Mesendoderm (in vitro differentiated cells): ENCODE measurements around the gene TXNL1.

ENCODE experiments used
- DNase-seq: peaks from one replicate; pipeline ENCODE4 v3.0.0; 2013
- H2AK5ac ChIP-seq: 2 replicates; pipeline ENCODE4 v1.6.1; 2013; ENCODE audit warnings: low read length, inconsistent platforms
- H2BK120ac ChIP-seq: 2 replicates; pipeline ENCODE4 v1.6.1; 2013; ENCODE audit warnings: low read depth, mild to moderate bottlenecking, low read length, moderate library complexity, mixed read lengths
- H2BK15ac ChIP-seq: replicated peaks from 2 replicates; pipeline ENCODE4 v1.6.1; 2013; ENCODE audit warnings: low read depth, mild to moderate bottlenecking, moderate library complexity
- H2BK5ac ChIP-seq: 2 replicates; pipeline ENCODE4 v1.6.1; 2013; ENCODE audit warnings: low read length, inconsistent platforms
- H3K18ac ChIP-seq: 2 replicates; pipeline ENCODE4 v1.6.1; 2013; ENCODE audit warnings: mild to moderate bottlenecking, low read length, mixed read lengths
- H3K23ac ChIP-seq: one replicate; pipeline ENCODE4 v1.6.1; 2013; ENCODE audit warnings: low read length
- H3K27ac ChIP-seq: 2 replicates; pipeline ENCODE4 v1.5.1; 2013; ENCODE audit warnings: low read depth, mild to moderate bottlenecking, inconsistent platforms, low read length, moderate library complexity
- H3K27me3 ChIP-seq: 2 replicates; pipeline ENCODE4 v1.6.1; 2013; ENCODE audit warnings: low read length, control low read depth, mild to moderate bottlenecking, inconsistent platforms; ENCODE audit not compliant: insufficient read depth, poor library complexity
- H3K36me3 ChIP-seq: 2 replicates; pipeline ENCODE4 v1.6.1; 2013; ENCODE audit warnings: low read length, inconsistent platforms; ENCODE audit not compliant: control insufficient read depth, insufficient read depth
- H3K4ac ChIP-seq: one replicate; pipeline ENCODE4 v1.6.1; 2013; ENCODE audit warnings: low read depth, mild to moderate bottlenecking, low read length, moderate library complexity
- H3K4me1 ChIP-seq: 2 replicates; pipeline ENCODE4 v1.6.1; 2013; ENCODE audit warnings: low read depth, low read length, inconsistent platforms; ENCODE audit not compliant: control insufficient read depth
- H3K4me2 ChIP-seq: 2 replicates; pipeline ENCODE4 v1.6.1; 2013; ENCODE audit warnings: low read length
- H3K4me3 ChIP-seq: 2 replicates; pipeline ENCODE4 v1.5.1; 2013; ENCODE audit warnings: mild to moderate bottlenecking, low read length
- H3K56ac ChIP-seq: one replicate; pipeline ENCODE4 v1.6.1; 2013; ENCODE audit warnings: low read length
- H3K79me1 ChIP-seq: 2 replicates; pipeline ENCODE4 v1.6.1; 2013; ENCODE audit warnings: low read length, inconsistent platforms
- H3K79me2 ChIP-seq: 2 replicates; pipeline ENCODE4 v1.6.1; 2013; ENCODE audit warnings: mild to moderate bottlenecking, low read length; ENCODE audit not compliant: control insufficient read depth, insufficient read depth
- H3K9ac ChIP-seq: 2 replicates; pipeline ENCODE4 v1.6.1; 2013; ENCODE audit warnings: low read length, inconsistent platforms
- H4K5ac ChIP-seq: one replicate; pipeline ENCODE4 v1.6.1; 2013; ENCODE audit warnings: low read length
- H4K8ac ChIP-seq: one replicate; pipeline ENCODE4 v1.6.1; 2013; ENCODE audit warnings: low read depth, mild to moderate bottlenecking, control low read depth, low read length, moderate library complexity
- WGBS: extraction: QIAGEN DNeasy Blood & Tissue Kit; methylation state at CpG from one replicate; pipeline ENCODE4 v1.1.7; 2013; ENCODE audit warnings: low lambda C conversion rate, missing lambda C conversion rate; ENCODE audit not compliant: insufficient coverage; ENCODE audit errors: extremely low coverage; 5-methylcytosine and 5-hydroxymethylcytosine counted together

TXNL1 gene

GRCh38 chr18:56565046-56565445, 73.3 kb downstream of the TXNL1 start:
- no peak overlapping the region for H2BK120ac ChIP-seq
- no peaks in the 10 kb centered on the region for H3K4me1 ChIP-seq
- no peak overlapping the region for H2AK5ac ChIP-seq
- H2BK5ac ChIP-seq = no peak overlapping the region
- WGBS = no CpG with 5 or more reads among the region's 6 CpGs
- no peak overlapping the region for H3K23ac ChIP-seq
- no peaks in the 10 kb centered on the region for H3K79me2 ChIP-seq
- H3K36me3 ChIP-seq = no peaks in the 10 kb centered on the region
- no peak for DNase-seq
- no peak overlapping the region for H3K4me2 ChIP-seq
- no peak overlapping the region for H3K18ac ChIP-seq
- no peak overlapping the region for H3K4ac ChIP-seq
- H3K79me1 ChIP-seq = no peaks in the 10 kb centered on the region
- H2BK15ac ChIP-seq = no peak overlapping the region
- H4K8ac ChIP-seq = no peak overlapping the region
- H3K27ac ChIP-seq = no peak overlapping the region
- H3K27me3 ChIP-seq = no peaks in the 10 kb centered on the region
- no peak overlapping the region for H3K9ac ChIP-seq
- H3K4me3 ChIP-seq = no peak overlapping the region
- no peak overlapping the region for H3K56ac ChIP-seq
- no peak overlapping the region for H4K5ac ChIP-seq

- no peak overlapping the region for H2BK5ac ChIP-seq
- peak overlapping the region; percentile 72 for H3K56ac ChIP-seq
- no peak overlapping the region for H3K23ac ChIP-seq
- H3K9ac ChIP-seq = no peak overlapping the region
- peak; percentile 92 for DNase-seq
- no peaks in the 10 kb centered on the region for H3K79me1 ChIP-seq
- H3K4me2 ChIP-seq = no peak overlapping the region
- H2BK15ac ChIP-seq = no peak overlapping the region
- H3K79me2 ChIP-seq = no peaks in the 10 kb centered on the region
- H3K27ac ChIP-seq = no peak overlapping the region
- no peaks in the 10 kb centered on the region for H3K36me3 ChIP-seq
- H2BK120ac ChIP-seq = no peak overlapping the region
- no peak overlapping the region for H4K5ac ChIP-seq
- H3K4ac ChIP-seq = no peak overlapping the region
- no peak overlapping the region for H3K18ac ChIP-seq
- no peaks in the 10 kb centered on the region for H3K27me3 ChIP-seq
- H3K4me3 ChIP-seq = no peak overlapping the region
- H3K4me1 ChIP-seq = no peaks in the 10 kb centered on the region
- WGBS = no CpG with 5 or more reads among the region's 7 CpGs
- no peak overlapping the region for H2AK5ac ChIP-seq
- H4K8ac ChIP-seq = no peak overlapping the region
Measured at GRCh38 chr18:56563568-56563967, 74.8 kb downstream of the TXNL1 start.

DNA sequence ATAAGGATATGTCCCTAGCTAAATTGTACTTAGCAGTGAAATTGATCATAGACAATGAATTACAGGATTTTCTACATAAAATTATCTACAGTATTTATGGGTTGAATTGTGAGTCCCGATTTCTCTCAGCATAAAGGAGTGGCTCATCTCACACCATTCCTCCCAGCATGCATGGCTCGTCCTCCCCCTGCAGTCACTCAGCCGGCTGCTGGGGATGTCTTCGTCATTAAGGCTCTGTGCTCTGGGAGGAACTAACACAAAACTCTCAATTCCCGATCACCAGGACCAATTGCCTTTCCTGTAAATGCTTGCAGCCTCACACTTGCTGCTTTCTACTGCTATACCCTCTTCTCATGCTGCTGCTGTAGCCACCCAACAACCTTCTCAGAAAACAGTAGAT, 75.9 kb downstream of the TXNL1 start:
- Histone ChIP-seq H3K79me2 (no peaks in the 10 kb centered on the region), H3K56ac (no peak overlapping the region), H3K4me2 (no peak overlapping the region), H4K8ac (no peak overlapping the region), H3K18ac (no peak overlapping the region), H3K27me3 (no peaks in the 10 kb centered on the region), H3K4ac (no peak overlapping the region), H2BK5ac (no peak overlapping the region), H4K5ac (no peak overlapping the region), H2AK5ac (no peak overlapping the region), H3K27ac (no peak overlapping the region), H3K4me3 (no peak overlapping the region), H3K23ac (no peak overlapping the region), H3K9ac (no peak overlapping the region), H3K36me3 (no peaks in the 10 kb centered on the region), H2BK120ac (no peak overlapping the region), H2BK15ac (no peak overlapping the region), H3K79me1 (no peaks in the 10 kb centered on the region), H3K4me1 (no peaks in the 10 kb centered on the region)
- DNase-seq = peak; percentile 36
- WGBS = no CpG with 5 or more reads among the region's 5 CpGs

GRCh38 chr18:56560992-56561391, 77.4 kb downstream of the TXNL1 start:
- DNase-seq = no peak
- H2BK15ac ChIP-seq = no peak overlapping the region
- H4K8ac ChIP-seq = no peak overlapping the region
- H2AK5ac ChIP-seq = no peak overlapping the region
- H3K4ac ChIP-seq = no peak overlapping the region
- H3K79me2 ChIP-seq = no peaks in the 10 kb centered on the region
- H3K23ac ChIP-seq = no peak overlapping the region
- no peaks in the 10 kb centered on the region for H3K4me1 ChIP-seq
- no peaks in the 10 kb centered on the region for H3K36me3 ChIP-seq
- no peak overlapping the region for H2BK120ac ChIP-seq
- H4K5ac ChIP-seq = no peak overlapping the region
- no peak overlapping the region for H3K56ac ChIP-seq
- no peak overlapping the region for H3K4me3 ChIP-seq
- H2BK5ac ChIP-seq = no peak overlapping the region
- H3K27me3 ChIP-seq = no peaks in the 10 kb centered on the region
- H3K79me1 ChIP-seq = no peaks in the 10 kb centered on the region
- H3K27ac ChIP-seq = no peak overlapping the region
- no peak overlapping the region for H3K9ac ChIP-seq
- no CpG with 5 or more reads among the region's 2 CpGs for WGBS
- no peak overlapping the region for H3K18ac ChIP-seq
- H3K4me2 ChIP-seq = no peak overlapping the region

- Histone ChIP-seq H2BK120ac (no peak overlapping the region), H3K4me3 (no peak overlapping the region), H2BK15ac (no peak overlapping the region), H3K56ac (no peak overlapping the region), H3K79me1 (no peaks in the 10 kb centered on the region), H2BK5ac (no peak overlapping the region), H3K4ac (no peak overlapping the region), H3K23ac (no peak overlapping the region), H3K18ac (no peak overlapping the region), H3K27ac (no peak overlapping the region), H3K79me2 (no peaks in the 10 kb centered on the region), H4K8ac (no peak overlapping the region), H3K4me1 (no peaks in the 10 kb centered on the region), H3K9ac (no peak overlapping the region), H4K5ac (no peak overlapping the region), H2AK5ac (no peak overlapping the region), H3K36me3 (no peaks in the 10 kb centered on the region), H3K4me2 (no peak overlapping the region), H3K27me3 (no peaks in the 10 kb centered on the region)
- WGBS = no CpG with 5 or more reads among the region's 6 CpGs
- no peak for DNase-seq
Measured at GRCh38 chr18:56559044-56559443, 79.3 kb downstream of the TXNL1 start.

- H2BK15ac ChIP-seq = no peak overlapping the region
- no peak overlapping the region for H3K27ac ChIP-seq
- H3K36me3 ChIP-seq = no peaks in the 10 kb centered on the region
- no peaks in the 10 kb centered on the region for H3K79me2 ChIP-seq
- no peak overlapping the region for H3K56ac ChIP-seq
- no peaks in the 10 kb centered on the region for H3K4me1 ChIP-seq
- H2AK5ac ChIP-seq = no peak overlapping the region
- no peak overlapping the region for H3K4me3 ChIP-seq
- DNase-seq = no peak
- no peaks in the 10 kb centered on the region for H3K79me1 ChIP-seq
- H2BK5ac ChIP-seq = no peak overlapping the region
- H3K27me3 ChIP-seq = no peaks in the 10 kb centered on the region
- no peak overlapping the region for H3K4me2 ChIP-seq
- H2BK120ac ChIP-seq = no peak overlapping the region
- WGBS = no CpG with 5 or more reads among the region's 1 CpG
- no peak overlapping the region for H3K4ac ChIP-seq
- H3K9ac ChIP-seq = no peak overlapping the region
- H4K5ac ChIP-seq = no peak overlapping the region
- H4K8ac ChIP-seq = no peak overlapping the region
- no peak overlapping the region for H3K18ac ChIP-seq
- no peak overlapping the region for H3K23ac ChIP-seq
Measured at GRCh38 chr18:56556907-56557306, 81.5 kb downstream of the TXNL1 start.
